Liver (tissue), 9 donors: Measurements from ENCODE around the gene PER1. TPM values are rescaled to one million over a fixed set of nuclear protein-coding genes. Genes with fewer than 3 reads are reported as not detected.

Experiments
- DNase-seq: peaks from one replicate; pipeline ENCODE4 v3.0.0-alpha.2; 2017; ENCODE audit warnings: low spot score
- H3K27ac ChIP-seq, 2 donors: one replicate each; pipeline ENCODE4 v1.7.0; 2013; ENCODE audit warnings: inconsistent platforms in 2 of 2, low read length in 2 of 2, control low read depth in 1 of 2, low read depth in 1 of 2, mild to moderate bottlenecking in 1 of 2
- H3K27me3 ChIP-seq, 4 donors: one replicate each; pipeline versions ENCODE4 v1.6.1 to v1.7.0; 2013; ENCODE audit warnings: low read length in 3 of 4, inconsistent platforms in 1 of 4, mild to moderate bottlenecking in 1 of 4, moderate library complexity in 1 of 4; ENCODE audit not compliant: control insufficient read depth in 4 of 4, insufficient read depth in 4 of 4
- H3K36me3 ChIP-seq, 4 donors: one replicate each; pipeline versions ENCODE4 v1.6.1 to v1.7.0; 2013; ENCODE audit warnings: low read length in 3 of 4, mild to moderate bottlenecking in 3 of 4, low read depth in 1 of 4, moderate library complexity in 1 of 4; ENCODE audit not compliant: control insufficient read depth in 4 of 4, insufficient read depth in 3 of 4
- H3K4me1 ChIP-seq, 4 donors: one replicate each; pipeline versions ENCODE4 v1.6.1 to v1.7.0; 2013; ENCODE audit warnings: low read length in 3 of 4, mild to moderate bottlenecking in 3 of 4, moderate library complexity in 1 of 4; ENCODE audit not compliant: control insufficient read depth in 4 of 4, insufficient read depth in 4 of 4
- H3K4me3 ChIP-seq, 3 donors: one replicate each; pipeline versions ENCODE4 v1.6.1 to v1.7.0; 2013; ENCODE audit warnings: low read length in 3 of 3, control low read depth in 1 of 3, low read depth in 1 of 3, mild to moderate bottlenecking in 1 of 3
- H3K9ac ChIP-seq, 2 donors: one replicate each; pipeline ENCODE4 v1.7.0; 2013; ENCODE audit warnings: low read length in 2 of 2, mild to moderate bottlenecking in 2 of 2, moderate library complexity in 2 of 2, control low read depth in 1 of 2, low read depth in 1 of 2
- H3K9me3 ChIP-seq, 4 donors: one replicate each; pipeline versions ENCODE4 v1.6.1 to v1.7.0; 2013; ENCODE audit warnings: low read length in 3 of 4; ENCODE audit not compliant: control insufficient read depth in 4 of 4
- ATF3 ChIP-seq: IDR thresholded peaks from 2 replicates; pipeline ENCODE4 v1.6.1; 2016; ENCODE audit warnings: antibody characterized with exemption
- CTCF ChIP-seq: fragments of 150-350 bp; IDR thresholded peaks from 2 replicates; pipeline ENCODE4 v1.5.1; 2017; ENCODE audit warnings: improper control_type of control experiment, low read depth, low read length; ENCODE audit not compliant: missing input control
- EGR1 ChIP-seq, 2 donors: IDR thresholded peaks; 2 replicates each; pipeline ENCODE4 v1.6.1; 2016 to 2018; ENCODE audit warnings: antibody characterized with exemption in 2 of 2, low read depth in 2 of 2
- FOXA1 ChIP-seq: IDR thresholded peaks from 2 replicates; pipeline ENCODE4 v1.6.1; 2016; ENCODE audit warnings: antibody characterized with exemption
- FOXA2 ChIP-seq: IDR thresholded peaks from 2 replicates; pipeline ENCODE4 v1.6.1; 2016; ENCODE audit warnings: antibody characterized with exemption
- GABPA ChIP-seq, 2 donors: IDR thresholded peaks in 1 of 2; conservative IDR thresholded peaks in 1 of 2; 2 replicates each; pipeline ENCODE4 v1.6.1; 2016; ENCODE audit warnings: antibody characterized with exemption in 2 of 2, mild to moderate bottlenecking in 1 of 2, moderate library complexity in 1 of 2
- HNF4A ChIP-seq, 2 donors: conservative IDR thresholded peaks; 2 replicates each; pipeline ENCODE4 v1.6.1; 2016; ENCODE audit warnings: antibody characterized with exemption in 2 of 2, mild to moderate bottlenecking in 2 of 2
- HNF4G ChIP-seq: IDR thresholded peaks from 2 replicates; pipeline ENCODE4 v1.6.1; 2016; ENCODE audit warnings: antibody characterized with exemption
- JUND ChIP-seq, 2 donors: IDR thresholded peaks; 2 replicates each; pipeline ENCODE4 v1.6.1; 2016; ENCODE audit warnings: antibody characterized with exemption in 2 of 2
- MAX ChIP-seq: IDR thresholded peaks from 2 replicates; pipeline ENCODE4 v1.6.1; 2016; ENCODE audit warnings: antibody characterized with exemption
- NR2F2 ChIP-seq: IDR thresholded peaks from 2 replicates; pipeline ENCODE4 v1.6.1; 2016; ENCODE audit warnings: antibody characterized with exemption
- RAD21 ChIP-seq, 2 donors: IDR thresholded peaks; 2 replicates each; pipeline ENCODE4 v1.6.1; 2016; ENCODE audit warnings: antibody characterized with exemption in 2 of 2, mild to moderate bottlenecking in 2 of 2
- REST ChIP-seq: IDR thresholded peaks from 2 replicates; pipeline ENCODE4 v1.6.1; 2016; ENCODE audit warnings: antibody characterized with exemption, mild to moderate bottlenecking
- RXRA ChIP-seq, 2 donors: IDR thresholded peaks; 2 replicates each; pipeline ENCODE4 v1.6.1; 2017 to 2018; ENCODE audit warnings: antibody characterized with exemption in 2 of 2, mild to moderate bottlenecking in 1 of 2
- SP1 ChIP-seq: IDR thresholded peaks from 2 replicates; pipeline ENCODE4 v1.6.1; 2018; ENCODE audit warnings: antibody characterized with exemption, mild to moderate bottlenecking
- TAF1 ChIP-seq: conservative IDR thresholded peaks from 2 replicates; pipeline ENCODE4 v1.6.1; 2016; ENCODE audit warnings: antibody characterized with exemption, mild to moderate bottlenecking
- YY1 ChIP-seq: IDR thresholded peaks from 2 replicates; pipeline ENCODE4 v1.6.1; 2016; ENCODE audit warnings: antibody characterized with exemption, mild to moderate bottlenecking
- ZBTB33 ChIP-seq: IDR thresholded peaks from 2 replicates; pipeline ENCODE4 v1.6.1; 2016; ENCODE audit warnings: antibody characterized with exemption
- WGBS: extraction: QIAGEN DNeasy Blood & Tissue Kit; methylation state at CpG from one replicate; pipeline ENCODE4 v1.1.7; 2013; 5-methylcytosine and 5-hydroxymethylcytosine counted together
- polyA plus RNA-seq, 2 donors: library from polyadenylated mRNA; stranded (reverse) in 1 of 2; unstranded in 1 of 2; fragments of 200-250 nt in 1 of 2; fragments of >200 nt in 1 of 2; fragmentation: Nextera tagmentation in 1 of 2; extraction: Ambion mirVana in 1 of 2; gene quantifications; one replicate each; pipeline versions ENCODE4 v1.2.1 to v1.2.3, GENCODE V29; 2013 to 2015
- total RNA-seq, 2 donors: library from RNA; depleted of rRNA; stranded (reverse); fragments of >200 nt; gene quantifications; one replicate each; pipeline ENCODE4 v1.2.3, GENCODE V29; 2014
- donor health status: healthy.
- donor health status: healthy.
- donor health status: healthy.
- donor health status: healthy.
- donor health status: healthy.

PER1 gene
- total and polyA plus RNA-seq, 4 donors = 10.1 to 71.6 (median 29.7) TPM

GRCh38 chr17:8145811-8146210 lies 6.4 kb downstream of the PER1 start:
- Histone ChIP-seq H3K9me3 (no peaks in the 10 kb centered on the region), H3K4me1 (peaks cover 0 to 6% (median 4%) of the 10 kb centered on the region in 4 donors), H3K4me3 (no peak overlapping the region), H3K9ac (no peak overlapping the region), H3K27me3 (no peaks in the 10 kb centered on the region), H3K36me3 (peaks cover 55 to 94% (median 82%) of the 10 kb centered on the region in 4 donors), H3K27ac (no peak overlapping the region)
- whole genome bisulfite sequencing = 95% methylated on average over 12 of the region's 12 CpGs
- no peak for DNase-seq
- TF ChIP-seq HNF4A (conservative IDR thresholded peaks at IDR 0.05) (no peak), TAF1 (no peak), EGR1 (IDR thresholded peaks at IDR 0.05; ENCODE audit: low read depth in 2 of 2) (no peak), ZBTB33 (no peak), SP1 (no peak), GABPA (IDR thresholded peaks at IDR 0.05 in 1 of 2, conservative IDR thresholded peaks at IDR 0.05 in 1 of 2) (no peak)

- Histone ChIP-seq H3K9ac (no peak overlapping the region), H3K4me1 (no peaks in the 10 kb centered on the region), H3K27ac (no peak overlapping the region), H3K4me3 (no peak overlapping the region), H3K27me3 (no peaks in the 10 kb centered on the region), H3K9me3 (no peaks in the 10 kb centered on the region), H3K36me3 (peaks cover 51 to 90% (median 84%) of the 10 kb centered on the region in 4 donors)
- no peak for DNase-seq
- TF ChIP-seq YY1 (no peak), ATF3 (no peak), HNF4G (no peak), EGR1 (IDR thresholded peaks at IDR 0.05; ENCODE audit: low read depth in 2 of 2) (no peak), RAD21 (IDR thresholded peaks at IDR 0.05) (no peak), MAX (no peak), GABPA (IDR thresholded peaks at IDR 0.05 in 1 of 2, conservative IDR thresholded peaks at IDR 0.05 in 1 of 2) (no peak), JUND (IDR thresholded peaks at IDR 0.05) (no peak), RXRA (IDR thresholded peaks at IDR 0.05) (no peak), SP1 (no peak), CTCF (no peak), REST (no peak), TAF1 (no peak), ZBTB33 (no peak), HNF4A (conservative IDR thresholded peaks at IDR 0.05) (no peak), FOXA2 (no peak), NR2F2 (no peak), FOXA1 (no peak)
- 92% methylated on average over 15 of the region's 15 CpGs for WGBS
These were observed 7.6 kb downstream of the PER1 start for GRCh38 chr17:8144401-8145231.
